ENCODE results near the gene HCFC1.

Gene HCFC1

DNA sequence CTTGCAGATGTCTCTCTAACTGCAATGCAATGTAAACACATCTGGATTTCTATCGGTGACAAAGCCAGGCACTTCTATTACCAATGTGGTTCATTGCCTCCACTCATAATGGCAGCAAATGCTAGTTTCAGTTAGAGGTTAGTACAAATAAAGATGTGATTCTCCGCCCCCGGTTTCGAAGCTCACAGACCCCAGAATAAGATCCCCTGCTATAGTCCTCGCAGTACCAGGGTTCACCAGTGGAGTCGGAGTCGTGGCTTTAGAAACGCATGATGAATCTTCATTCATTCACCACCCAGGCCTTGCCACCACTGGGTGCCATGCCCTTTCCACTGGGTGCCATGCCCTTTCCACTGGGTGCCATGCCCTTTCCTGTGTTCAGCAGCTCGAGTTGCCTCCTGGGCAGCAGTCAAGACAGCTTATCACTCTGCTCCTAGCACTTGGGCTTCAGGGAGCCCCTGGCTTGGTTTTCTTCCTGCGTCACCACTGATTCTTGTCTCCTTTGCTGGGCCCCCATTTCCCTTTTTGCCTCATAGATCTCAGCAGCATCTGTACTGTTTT, 33.3 kb downstream of the HCFC1 start:
- DNase-seq (ENCODE audit: low read depth) = no peak

DNA sequence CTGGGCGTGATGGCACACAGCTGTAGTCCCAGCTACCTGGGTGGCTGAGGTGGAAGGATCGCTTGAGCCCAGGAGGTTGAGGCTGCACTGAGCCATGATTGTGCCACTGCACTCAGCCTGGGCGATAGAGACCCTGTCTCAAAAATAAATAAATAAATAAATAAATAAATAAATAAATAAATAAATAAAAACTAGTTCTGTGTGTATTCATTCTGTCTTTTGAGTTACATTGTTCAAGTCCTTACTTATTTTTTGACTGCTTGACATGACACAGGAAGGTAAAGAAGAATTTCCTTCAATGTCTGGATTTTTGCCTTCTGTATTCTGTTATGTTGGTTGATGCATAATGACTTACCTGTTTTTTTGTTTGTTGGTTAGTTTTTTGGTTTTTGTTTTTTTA, 34.6 kb downstream of the HCFC1 start:
- no peak for DNase-seq (ENCODE audit: low read depth)

DNA sequence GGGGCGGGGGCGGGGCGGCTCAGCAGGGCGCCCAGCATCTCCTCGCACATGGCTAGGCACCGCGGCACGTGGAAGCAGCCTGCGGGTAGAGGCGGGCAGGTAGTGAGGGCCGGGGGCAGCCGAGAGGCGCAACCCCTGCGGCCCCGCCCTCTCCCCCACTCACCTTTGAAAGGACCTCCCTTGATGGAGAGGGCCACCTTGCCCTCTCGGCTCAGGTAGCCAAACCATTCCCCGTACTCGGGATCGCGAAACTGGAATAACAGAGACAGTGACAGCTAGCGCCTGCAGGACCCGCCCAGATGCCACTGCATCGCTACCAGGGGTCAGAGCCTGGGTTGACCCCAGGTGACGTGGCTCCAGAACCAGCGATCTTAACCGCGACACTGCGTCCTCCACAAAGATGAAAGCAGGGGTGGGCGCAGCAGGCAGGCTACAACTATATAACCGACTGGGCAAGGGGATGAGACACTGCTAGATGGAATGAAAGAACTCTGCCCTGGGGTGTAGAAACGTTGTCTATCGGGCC, 36.2 kb downstream of the HCFC1 start:
- DNase-seq (ENCODE audit: low read depth) = no peak

DNA sequence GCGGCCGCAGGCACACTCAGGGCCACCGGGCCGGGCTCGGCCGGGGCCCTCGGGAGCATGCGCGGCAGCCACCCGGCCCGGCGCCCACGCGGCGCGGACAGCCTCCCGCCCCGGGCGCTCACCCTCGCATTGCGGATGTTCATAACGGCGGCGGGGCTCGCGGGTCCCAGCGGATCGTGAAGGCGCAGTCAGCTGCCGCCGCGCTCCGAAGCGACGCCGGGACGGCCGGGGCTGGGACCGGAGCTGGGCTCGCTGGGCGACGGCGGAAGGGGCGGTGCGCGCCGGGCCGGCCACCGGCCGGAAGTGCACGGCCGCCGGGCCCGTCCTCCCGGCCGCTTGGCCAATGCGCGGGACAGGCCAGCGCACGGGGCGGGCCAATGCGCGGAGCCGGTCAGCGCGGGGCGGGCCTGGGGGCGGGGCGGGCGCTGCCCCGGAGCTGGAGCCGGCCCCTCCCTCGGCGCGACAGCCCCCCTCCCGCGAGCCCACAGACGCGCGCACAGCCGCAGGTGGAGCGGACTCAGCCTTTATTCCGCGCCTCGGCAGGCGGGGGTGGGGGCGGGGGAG, 36.8 kb downstream of the HCFC1 start, which contains the start of gene NAA10:
Gene NAA10 (minus strand): TSS at position 276 of the 564 bp plus-strand sequence. CDS start 133 bp downstream, at position 143.
- no peak for DNase-seq (ENCODE audit: low read depth)

DNA sequence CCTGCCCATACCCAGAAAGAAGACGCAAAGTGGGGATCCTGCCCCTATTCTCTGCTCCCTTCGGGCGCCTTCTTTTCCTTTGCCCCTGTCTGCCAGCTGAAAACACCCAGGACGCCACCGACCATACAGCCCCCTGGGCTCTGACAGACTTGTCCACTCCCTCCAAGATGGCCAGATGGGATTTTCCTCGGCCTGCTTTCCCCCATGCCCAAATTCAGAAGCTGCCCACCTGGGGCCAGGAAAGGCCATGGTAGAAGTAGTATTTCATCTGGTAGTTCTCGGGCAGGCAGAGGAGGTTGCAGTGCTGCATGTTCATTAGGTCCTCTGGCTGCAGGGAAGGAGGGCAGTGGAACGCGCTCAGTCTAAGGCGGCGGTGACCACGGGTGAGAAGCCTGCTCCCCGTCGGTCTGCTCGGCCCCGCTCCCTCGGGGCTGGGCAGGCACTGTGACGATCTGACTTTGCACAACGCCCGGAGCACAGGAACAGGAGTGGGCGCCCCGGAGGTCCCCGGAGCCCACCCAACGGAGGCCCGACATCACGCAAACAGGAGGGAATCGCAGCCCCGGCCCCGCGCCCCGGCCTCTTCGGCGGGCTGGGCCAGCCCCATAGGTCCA, 37.4 kb downstream of the HCFC1 start:
- DNase-seq (ENCODE audit: low read depth) = no peak

DNA sequence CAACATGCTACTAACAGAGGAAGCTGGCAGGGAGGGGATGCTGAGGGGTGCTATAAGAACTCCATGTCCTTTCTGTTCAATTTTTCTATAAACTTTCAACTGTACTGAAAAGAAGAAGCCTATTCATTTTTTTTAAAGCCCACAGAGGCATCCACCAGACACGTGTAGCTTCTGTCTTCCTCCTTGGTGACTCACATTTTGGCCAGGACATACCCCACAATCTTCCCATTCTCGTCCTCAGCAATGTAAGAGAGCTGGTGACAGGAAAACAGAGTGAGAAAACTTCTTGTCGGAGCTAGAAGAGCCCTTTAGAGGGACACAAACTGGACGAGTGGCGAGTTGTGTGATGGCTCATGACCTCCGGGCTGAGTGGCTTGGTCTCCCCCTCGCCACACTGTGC, 37.9 kb downstream of the HCFC1 start:
- no peak for DNase-seq (ENCODE audit: low read depth)

DNA sequence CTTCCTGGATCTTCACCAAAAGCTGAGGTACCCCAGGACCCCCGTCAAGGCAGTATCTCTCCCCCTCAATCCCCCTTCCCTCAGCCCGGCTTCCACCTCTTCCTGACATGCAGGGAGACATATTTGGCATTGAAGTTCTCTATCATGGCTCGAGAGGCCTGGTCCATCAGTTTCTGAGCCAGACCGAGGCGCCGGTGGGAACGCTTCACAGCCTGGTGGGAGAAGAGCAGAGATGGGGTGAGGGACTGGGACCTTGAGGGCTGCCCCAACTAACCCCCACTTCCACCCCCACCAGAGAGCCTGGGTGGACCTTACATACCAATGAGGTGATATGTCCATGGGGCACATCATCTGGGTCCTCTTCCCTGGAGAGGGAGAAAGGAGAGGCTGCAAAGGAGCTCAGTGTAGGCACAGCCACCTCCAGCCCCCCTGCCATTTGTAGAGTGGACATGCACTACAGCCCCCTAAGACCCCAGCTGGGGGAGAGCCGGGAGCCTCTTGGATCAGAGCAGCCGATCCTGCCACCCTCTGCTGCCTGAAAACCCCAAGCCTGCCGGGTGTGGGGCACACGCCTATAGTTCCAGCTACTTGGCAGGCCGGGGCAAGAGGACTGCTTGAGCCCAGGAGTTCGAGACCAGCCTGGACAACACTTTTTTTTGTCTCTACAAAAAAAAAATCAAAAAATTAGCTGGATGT, 39.2 kb downstream of the HCFC1 start:
- no peak for DNase-seq (ENCODE audit: low read depth)

DNA sequence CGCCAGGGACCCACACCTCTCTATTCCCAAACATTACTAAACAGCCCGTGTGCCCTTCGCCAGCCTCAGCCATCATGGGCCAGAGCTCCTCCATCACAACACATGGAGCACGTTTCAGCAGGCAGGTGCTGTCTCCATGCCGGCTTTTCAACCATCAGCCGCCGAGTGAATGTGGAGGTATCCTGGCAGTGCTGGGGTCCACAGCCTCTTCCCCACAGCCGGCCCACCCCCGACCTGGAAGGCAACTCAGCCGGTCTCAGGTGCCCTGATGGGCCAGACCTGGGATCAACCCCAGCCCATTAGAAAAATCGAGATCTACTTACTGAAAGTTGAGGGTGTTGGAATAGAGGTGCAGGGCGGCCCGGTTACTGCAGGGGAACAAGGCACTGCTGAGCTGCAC, 39.9 kb downstream of the HCFC1 start:
- no peak for DNase-seq (ENCODE audit: low read depth)

DNA sequence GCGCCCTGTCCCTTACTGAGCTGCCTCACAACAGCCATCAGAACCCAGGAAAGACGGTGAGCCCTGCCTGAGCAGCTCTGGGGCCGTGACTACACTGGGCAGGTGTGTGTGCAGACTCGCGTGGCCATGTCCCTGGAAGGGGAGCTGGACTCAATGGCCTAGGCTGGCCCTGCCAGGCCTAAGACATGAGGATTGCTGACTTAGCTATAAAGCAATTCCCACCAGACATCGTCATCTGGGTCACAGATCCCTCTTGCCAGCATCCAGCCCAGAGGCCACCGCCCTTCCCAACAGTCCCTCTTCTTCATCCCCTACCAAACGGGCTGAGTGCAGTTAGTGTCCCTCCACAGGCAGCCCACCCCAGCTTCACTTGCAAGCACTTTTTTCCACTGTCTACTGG, 40.5 kb downstream of the HCFC1 start:
- no peak for DNase-seq (ENCODE audit: low read depth)

DNA sequence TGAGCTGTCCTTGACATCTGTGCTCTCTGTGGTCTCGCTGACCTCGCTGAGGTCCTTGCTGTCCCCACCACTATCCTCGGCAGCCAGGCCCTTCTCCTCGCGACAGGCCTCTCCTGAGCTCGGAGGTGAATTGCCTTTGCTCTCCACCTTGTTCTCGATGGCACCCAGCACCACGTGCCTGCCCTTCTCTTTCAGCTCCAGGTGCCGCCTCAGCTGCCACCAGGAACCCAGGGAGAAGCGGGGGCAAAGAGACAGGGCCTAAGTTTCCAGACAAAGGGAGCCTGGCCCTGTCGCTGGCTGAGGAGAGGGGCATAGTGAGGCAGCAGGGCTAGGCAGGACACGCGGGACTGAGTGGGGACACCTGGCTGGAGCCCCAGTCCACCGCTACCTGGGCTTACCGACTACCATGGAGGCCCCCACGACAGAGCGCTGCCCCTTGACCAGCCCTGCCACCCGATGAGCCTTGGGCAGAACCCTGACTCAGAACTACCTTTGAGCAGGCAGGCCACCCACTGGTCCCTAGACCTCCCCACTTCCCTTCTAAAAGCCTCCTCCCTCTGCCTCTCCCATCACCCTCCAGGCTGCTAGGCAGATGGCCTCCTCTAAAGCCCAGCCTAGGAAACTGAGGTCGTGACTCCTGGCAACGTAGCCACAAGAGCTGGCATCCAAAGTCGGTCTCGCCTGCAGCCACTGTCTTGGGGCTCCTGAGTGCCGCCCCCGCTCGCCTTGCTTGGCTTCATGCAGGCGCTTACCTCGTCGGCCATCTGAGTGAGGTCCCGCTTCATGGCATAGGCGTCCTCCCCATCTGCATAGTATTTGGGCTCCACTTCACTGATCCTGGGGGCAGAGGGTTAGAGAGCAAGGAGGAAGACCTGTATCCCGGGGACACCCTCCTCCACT, 41.4 kb downstream of the HCFC1 start:
- DNase-seq (ENCODE audit: low read depth) = no peak

DNA sequence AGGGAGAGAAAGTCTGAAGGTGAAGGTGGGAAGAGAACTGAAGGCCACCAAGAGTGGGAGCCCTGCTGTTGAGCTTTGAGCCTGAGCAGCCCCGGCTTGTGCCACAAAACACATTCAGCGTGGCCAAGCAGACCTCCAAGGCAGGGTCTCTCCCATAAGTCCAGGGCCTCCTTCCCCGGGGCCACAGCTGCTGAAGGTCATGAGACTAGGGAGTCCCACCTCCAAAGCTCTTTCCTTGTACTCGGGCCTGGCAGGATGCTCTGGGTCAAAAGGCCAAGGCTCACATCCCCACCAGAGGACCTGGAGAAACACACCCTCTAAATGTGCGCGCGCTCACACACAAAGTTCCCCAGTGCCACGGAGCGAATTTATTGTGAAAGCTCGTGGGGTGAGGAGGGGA, 42.0 kb downstream of the HCFC1 start:
- no peak for DNase-seq (ENCODE audit: low read depth)

DNA sequence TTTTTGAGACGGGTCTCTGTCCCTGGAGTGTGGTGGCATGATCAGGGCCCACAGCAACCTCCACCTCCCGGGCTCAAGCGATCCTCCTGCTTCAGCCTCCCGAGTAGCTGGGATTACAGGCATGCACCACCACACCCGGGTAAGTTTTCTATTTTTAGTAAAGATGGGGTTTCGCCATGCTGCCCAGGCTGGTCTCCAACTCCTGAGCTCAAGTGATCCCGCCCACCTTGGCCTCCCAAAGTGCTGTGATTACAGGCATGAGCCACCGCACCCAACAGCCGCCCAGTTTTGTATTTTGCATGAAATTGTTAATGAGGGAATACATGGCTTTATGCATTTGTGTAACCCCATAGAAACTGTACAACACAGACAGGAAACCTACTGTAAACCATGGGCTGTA, 42.8 kb downstream of the HCFC1 start:
- DNase-seq (ENCODE audit: low read depth) = no peak

DNA sequence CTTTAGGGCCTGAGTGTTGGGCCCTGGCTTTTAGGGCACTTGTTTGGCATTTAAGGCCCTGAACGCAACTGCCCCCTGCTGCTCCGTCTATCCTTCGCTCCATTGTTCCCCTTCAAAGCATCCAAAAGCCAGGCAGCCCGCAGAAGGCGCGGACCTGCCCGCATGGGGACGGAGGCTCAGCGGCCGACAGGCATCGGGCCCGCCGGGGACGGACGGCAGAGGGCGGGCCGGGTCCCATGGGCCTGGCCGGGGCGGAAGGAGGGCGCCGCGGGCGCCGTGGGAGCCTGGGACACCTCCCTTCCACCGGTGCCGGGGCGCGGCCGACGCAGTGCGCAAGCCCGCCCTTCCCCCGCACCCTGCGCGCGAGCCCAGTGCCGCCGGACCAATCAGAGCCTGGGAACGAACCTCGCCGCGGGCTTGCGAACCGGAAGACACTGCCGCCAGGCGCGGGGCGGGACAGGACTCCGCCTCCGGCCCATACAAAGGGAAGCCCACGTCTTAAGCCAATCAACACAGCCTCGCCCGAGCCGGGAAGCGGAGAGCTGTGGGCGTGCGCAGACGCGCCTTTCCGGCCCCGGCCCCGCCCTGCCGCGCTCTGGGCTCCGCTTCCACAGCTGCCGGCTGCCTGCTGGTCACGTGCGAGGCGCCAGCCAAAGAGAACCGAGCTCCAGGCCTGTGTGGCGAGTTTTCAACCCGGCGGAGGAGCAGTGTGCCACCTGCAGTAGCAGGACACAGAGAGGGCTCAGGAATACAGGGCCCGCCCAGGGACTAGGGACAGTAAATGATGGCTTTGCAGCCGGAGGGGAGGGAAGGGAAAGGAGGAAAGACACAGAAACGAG, 43.5 kb downstream of the HCFC1 start:
- peak; percentile 89 for DNase-seq (ENCODE audit: low read depth)

DNA sequence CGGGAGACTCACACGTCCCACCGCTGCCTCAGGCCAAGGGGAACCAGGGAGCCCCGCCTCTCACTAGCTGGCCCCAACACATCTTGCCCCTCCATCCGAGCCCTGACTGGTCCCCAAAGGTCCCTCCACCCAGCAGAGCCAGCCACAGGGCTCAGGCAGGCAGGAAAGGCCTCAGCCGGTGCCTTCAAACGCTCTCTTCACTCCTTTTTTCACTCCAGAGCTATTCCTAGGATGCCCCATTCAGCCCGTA, 44.0 kb downstream of the HCFC1 start:
- DNase-seq (ENCODE audit: low read depth) = no peak

DNA sequence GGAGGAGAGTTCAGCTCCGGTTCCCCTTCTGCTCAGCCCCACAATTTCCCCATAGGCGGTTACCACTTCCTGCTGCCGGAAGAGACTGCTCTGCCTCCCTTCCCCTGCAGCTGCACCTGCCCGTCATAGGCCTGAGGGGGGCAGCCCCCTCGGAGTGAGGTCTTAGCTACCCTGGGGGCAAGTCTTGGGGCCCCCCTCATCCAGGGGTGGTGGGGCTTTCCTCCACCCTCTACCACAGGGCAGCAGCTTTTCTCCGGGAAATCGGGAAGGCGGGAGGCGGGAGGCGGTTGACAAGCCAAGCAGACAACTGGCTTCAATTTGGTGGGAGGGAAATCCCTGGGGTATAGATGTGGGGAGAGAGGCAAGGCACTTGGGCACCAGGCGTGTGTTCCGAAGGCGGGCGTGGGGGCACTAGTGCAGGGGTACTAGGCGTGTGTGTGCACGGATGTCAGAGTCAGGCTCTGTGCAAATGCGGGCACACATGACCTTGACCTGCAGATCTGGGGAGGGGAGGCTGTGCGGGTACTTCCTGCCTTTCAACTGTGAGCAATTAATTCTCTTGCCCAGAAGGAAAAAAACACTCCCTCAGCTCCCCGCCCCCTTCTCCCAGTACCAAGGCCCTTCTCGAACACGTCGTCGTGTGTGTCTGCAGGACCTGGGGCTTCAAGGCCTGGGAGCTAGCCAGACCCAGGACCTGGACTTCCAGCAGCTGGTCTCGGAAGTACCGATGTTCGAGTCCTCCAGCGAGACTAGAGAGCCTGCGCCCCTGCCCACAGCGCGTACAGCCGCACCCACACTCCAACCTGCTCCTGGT, 44.6 kb downstream of the HCFC1 start:
- peak; percentile 81 for DNase-seq (ENCODE audit: low read depth)

DNA sequence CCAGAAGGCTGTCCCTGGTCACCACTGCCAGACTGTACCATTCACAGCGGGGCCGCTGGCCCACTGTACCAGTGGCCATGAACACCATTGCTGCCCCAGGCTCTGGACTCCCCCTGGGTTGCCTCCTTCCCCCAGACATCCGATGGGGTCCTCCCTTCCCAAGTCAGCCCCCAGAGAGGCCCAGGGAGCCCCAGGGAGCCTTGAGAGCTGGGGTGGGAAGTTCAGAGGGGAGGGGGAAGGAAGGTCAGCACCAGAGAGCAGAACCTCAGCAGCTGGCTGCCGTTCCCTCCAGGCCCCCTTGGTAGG, 45.1 kb downstream of the HCFC1 start:
- DNase-seq (ENCODE audit: low read depth) = no peak

DNA sequence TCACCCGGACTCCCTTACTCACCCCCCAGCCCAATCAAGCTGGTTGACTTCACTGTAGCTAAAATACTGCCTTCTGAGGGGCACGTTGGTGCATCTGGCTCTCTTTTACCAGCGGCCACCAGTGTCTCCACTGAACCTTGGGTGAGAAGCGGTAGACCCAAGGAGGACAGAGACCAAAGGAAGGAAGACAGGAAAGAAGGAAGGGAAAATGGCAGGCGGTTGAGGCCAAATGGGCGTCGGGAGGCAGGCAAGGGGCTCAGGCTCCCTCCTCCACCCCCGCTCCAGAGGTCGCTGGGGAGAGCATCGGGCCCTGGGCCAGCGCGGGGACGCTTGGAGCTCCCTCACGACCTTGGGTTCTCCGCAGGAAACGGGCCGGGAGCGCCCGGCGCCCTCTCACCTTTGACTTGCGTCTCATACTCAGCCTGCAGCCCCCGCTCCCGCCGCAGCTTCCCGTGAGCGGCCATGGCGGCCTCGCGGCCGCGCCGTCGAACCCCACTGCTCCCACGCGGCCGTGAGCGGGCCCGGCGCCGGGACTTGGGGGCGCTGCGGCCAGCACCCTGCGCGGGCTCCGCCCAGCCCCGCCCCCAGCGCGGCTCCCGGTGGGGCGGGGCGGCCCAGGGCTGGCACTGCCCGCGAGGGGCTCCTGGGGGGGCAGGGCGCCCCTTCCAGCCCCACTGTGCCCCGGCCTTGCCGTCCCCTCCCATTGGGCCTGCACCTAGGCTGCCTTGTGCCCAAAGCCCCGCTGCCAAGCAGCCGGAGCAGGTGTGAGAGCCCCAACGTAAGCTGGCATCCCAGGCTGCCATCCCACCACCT, 45.7 kb downstream of the HCFC1 start, which contains the start of gene ARHGAP4:
Gene ARHGAP4 (minus strand): TSS at position 526 of the 813 bp plus-strand sequence. CDS start 62 bp downstream, at position 464.
- DNase-seq (ENCODE audit: low read depth) = no peak

DNA sequence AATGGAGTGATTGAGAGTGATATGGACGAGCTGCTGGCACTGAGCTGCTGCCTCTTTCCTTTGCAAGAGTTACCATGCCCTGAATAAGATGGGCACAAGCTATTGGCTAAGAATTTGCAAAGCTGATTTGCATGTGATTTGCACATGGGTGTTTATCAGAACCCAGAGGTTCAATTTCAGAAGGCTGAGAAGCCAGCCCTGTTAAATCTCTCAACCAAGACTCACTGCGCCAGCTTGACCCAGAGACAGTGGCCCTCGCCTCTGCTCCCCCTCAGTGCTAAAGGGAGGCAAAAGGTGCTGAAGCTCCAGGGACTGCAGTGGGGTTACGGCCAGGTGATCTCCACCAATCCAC, 46.3 kb downstream of the HCFC1 start:
- DNase-seq (ENCODE audit: low read depth) = no peak

DNA sequence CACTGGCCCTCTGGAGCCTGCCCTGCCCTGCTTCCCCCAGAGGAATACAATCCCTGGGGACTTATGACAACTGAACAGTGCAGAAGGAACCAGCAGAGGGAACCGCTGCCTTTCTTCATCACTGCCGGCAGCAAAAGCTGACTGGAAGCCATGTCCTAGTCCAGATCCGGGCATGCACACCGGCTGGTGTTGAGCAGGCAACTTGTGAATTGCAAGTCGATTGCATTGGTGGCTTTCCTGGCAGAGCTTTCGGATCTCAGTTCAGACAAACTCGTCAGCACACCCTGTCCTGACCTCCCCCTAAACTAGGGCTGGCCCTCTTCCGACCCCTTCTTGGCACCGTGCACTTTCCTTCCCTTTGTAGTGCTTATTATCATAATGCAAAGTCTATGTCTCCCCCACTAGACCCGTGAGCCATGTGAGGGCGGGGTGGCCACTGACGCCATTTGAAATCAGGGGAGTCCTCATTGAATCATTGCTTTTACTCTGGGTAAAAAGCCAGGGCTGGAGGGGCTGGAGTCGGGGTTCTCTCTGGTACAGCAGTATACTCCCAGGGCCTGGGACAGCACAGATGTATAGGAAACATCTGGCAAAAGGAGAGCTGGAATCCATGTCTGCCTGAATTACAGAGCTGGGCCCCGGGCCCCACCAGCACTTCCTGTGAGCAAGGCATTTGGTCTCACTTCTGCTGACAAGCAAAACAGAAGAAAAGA, 47.3 kb downstream of the HCFC1 start:
- DNase-seq (ENCODE audit: low read depth) = no peak
